NOMO-1 treated with DMSO at 0.1 percent for 48 hours (cell line): ENCODE results near the gene PHPT1.
"Not testable (repeated sequence)": the region's sequence is repeated elsewhere in the genome, so short reads cannot be mapped to it uniquely, and the experiment has no call there.

Source experiments
- DNase-seq: peaks from one replicate; lab custom pipeline; 2025; ENCODE audit not compliant: unreplicated experiment; lab: John Stamatoyannopoulos, UW

PHPT1 gene

GRCh38 chr9:136858844-136859757 is 9.9 kb downstream of the PHPT1 start:
- no peak for DNase-seq

DNA sequence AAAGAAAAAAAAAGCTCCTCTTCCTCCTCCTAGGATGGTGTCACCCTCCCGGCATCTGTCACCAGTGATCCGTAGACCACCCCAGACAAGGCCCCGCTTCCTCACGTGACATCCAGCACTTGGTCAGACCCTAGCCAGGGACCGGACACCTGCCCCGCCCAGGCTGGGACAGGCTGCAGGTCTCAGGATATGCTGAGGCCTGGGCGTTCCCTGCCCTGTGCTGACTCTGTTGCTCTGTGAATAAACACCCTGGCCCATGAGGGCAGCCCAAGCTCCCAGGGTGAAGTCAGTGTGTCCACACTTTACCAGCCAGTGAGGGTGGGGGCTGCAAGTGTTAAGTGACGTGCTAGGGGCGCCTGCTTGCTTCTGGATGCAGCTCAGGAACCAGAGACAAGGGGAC is 11.3 kb downstream of the PHPT1 start:
- DNase-seq = no peak

DNA sequence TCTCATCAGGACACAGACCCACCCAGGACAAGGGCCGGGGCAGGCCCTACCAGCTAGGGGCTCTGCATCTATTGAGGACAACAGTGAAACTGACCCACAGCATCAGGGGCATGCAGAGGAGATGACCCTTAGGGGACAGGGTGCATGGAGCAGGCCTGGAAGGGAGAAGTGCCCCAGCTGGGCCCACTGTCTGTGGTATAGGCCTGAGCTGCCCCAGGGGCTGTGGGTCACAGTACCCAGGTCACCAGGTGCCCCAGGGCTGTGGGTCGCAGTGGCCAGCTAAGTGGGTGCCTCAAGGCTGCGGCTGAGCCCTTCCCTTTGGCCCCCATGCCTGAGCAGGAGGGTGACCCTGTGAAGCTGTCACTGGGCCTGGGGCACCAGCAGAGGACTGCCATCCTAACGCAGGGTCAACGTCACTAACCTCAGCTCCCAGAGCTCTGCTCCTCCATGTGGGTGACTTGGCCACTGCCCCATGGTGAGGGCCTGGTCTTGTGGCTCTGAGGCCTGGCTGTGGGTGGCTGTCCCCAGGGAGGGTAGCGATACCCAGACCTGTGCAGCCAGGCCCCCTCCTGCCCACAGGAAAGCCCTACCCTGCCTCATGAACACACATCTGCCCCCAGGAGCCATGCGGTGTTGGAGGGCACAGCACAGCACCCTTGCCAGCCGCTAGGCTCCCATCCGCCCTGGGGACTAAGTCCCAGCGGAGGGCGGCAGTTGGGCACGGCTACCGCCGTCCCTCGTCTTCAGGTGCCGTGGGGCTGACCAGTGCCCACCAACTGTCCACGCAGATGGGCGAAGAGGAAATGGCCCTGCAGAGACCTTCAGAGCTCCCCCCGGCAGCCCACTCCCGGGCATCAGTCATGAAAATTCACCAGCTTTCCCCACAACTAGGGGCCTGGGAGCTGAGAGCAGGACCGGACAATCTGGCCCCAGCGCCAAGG is 12.0 kb downstream of the PHPT1 start:
- no peak for DNase-seq

DNA sequence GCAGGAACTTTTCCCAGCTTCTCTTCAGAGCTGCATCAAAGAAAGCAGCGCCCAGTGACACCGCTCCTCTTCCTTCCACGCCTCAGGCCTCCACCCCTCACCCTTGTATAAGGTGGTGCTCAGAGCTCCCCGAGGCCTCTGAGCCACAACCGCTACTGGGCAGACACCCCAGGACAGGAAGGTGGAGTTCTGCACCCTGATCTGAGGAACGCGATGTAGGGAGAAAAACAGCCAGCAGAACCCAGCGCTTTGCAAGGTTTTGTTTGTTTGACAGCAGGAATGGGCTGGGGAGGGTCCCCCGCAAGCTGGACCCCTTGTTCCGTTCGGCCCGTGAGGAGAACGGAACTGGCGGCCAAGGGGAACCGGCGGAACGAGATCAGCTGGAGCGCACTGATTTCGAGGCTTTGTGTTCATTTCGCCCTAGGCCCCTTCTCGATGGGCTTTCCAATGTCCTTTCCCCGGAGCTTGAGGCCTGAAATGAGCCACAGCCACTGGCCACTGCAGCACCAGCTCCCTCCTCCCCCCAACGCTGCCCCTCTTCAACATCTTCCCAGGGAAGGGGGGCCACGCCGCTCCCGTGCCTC is 12.8 kb downstream of the PHPT1 start:
- no peak for DNase-seq

DNA sequence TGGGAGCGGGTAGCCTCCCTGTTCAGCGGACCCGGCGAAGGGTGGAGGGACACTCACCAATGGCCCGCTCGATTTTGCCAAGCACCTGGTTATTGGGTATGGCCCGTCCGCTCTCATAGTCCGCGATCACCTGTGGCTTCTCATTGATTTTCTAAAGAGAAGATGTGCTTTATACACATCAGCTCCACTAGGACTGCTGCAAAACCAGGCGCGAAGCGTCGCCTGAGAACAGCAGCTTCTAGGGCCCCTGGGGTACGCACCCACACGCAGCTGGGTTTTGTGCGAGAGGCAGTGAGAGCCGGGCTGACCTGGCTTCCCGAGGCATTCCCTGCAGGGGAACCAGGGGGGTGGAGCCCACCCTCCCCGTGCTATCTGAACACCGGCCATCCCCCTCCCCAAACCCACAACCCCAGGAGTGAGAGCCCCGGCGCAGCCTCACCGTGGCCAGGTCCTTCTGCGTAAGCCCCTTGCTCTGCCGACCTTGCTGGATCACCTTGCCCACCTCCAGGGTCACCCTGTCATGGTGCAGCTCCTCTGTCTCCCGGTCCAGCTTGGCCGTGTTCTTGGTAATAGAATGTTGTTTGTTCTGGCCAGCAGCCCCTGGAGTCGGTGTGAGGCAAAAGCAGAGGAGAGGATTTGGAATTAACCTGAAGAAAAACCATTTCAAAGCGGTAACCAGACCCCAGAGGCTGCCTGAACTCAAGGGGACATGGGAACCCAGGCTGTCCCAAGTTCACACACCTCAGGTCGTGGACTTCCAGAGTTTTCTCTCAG is 13.8 kb downstream of the PHPT1 start:
- DNase-seq = no peak

DNA sequence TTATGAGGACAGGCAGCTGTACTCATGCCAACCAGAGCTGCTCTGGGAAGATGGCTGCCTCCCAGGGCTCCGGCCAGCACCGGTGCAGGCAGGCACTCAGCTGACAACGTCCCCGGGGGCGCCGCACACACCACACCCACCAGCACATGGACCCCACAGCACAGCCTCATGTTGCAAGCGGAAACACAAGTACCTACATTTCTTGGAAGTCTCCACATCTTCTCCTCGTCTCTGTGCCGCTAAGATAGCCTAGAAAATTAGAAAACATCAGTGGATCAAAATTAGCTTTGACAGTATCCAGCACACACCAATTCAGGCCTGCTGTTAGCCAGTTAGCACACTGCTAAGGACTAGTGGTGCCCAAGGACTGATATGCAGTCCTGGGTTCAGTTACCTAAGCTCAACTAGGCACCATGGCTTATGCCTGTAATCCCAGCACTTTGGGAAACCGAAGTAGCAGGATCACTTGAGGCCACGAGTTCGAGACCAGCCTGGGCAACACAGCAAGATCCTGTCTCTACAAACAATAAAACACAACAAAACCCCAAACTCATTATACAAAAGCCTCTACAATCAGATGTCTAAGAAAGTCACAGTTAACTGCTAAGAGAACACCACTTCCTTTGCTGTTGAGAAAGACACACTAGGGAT is 14.5 kb downstream of the PHPT1 start:
- no peak for DNase-seq

DNA sequence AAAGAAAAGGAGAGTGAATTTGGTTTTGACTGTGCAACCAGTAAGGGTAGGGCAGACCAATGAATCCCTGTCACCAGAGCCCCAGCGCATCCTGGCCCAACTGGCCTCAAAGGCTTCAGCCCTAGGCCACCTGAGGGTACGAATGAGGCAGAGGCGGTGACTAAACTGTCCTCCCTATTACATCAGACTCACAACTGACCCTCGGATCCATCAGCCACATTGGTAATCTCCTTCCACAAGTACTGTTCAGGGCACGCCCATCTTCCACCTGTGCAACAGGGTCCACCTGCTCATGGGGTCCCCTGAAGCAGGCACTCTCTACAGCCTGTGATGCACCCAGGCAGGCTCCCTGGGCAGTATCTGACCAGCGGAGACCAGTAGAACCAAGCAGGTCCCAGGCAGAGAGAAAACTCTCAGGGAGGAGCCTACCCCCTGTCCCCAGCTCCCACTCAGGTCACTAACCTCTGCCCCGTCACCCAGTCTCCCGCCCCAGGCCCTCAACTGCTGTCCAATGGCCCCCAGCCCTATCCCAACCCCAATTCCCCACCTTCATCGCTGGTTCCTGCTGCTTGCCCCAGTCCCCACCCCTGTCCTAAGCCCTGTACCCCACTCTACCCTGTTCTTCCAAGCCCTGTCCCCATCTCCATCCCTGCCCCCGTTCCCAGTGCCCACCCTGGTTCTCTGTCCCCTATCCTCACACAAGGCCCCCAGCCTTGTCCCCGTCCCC is 16.0 kb downstream of the PHPT1 start:
- no peak for DNase-seq

GRCh38 chr9:136865768-136866103 is 16.5 kb downstream of the PHPT1 start:
- DNase-seq = no peak

- DNase-seq = not testable (repeated sequence)
Observed at GRCh38 chr9:136866898-136867421, 17.8 kb downstream of the PHPT1 start.

- DNase-seq = no peak
Observed at GRCh38 chr9:136867480-136867879, 18.3 kb downstream of the PHPT1 start.

GRCh38 chr9:136867917-136868316 is 18.7 kb downstream of the PHPT1 start:
- DNase-seq = no peak

GRCh38 chr9:136868644-136869043 is 19.4 kb downstream of the PHPT1 start:
- DNase-seq = no peak

GRCh38 chr9:136869611-136870010 is 20.4 kb downstream of the PHPT1 start:
- DNase-seq = not testable (repeated sequence)

DNA sequence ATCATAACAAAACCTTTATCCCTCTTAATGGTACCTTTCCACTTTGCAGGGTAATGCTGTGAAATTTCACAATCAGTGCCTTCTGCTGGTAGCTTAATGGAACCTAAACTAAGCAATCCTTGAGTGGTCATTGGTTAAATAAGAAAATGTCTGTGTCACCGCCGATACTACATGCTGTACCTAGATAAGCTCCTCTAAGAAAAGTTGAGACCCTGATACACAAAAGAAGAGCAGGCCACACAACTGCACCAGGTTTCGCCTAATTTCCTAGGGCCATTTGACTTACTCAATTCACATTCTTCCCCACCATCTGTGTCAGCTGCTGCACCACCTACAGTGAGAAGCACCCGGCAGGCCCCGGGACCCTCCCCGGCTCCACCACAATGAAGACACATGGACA is 25.9 kb downstream of the PHPT1 start:
- no peak for DNase-seq

GRCh38 chr9:136876476-136876875 is 27.3 kb downstream of the PHPT1 start:
- no peak for DNase-seq

GRCh38 chr9:136880651-136881050 is 31.4 kb downstream of the PHPT1 start:
- DNase-seq = no peak

DNA sequence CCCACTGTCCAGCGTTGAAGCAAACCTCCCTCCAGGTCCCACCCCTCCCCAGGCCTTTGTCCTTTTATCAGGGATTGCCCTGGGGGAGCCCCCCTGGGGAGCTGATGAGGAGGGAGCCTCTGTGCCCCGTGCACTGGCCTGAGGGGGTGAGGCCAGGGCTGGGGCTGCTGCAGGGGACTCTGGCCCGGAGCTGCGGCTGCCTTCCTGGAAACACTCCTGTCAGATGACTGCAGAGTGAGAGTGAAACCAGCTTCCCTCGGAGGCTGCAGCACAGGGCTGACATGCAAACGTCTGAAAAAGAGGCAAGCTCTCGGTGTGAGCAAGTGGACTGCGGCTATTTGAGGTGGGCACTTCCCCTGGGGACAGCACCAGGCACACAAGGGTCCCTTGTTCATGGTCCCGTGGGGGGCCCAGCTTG is 32.5 kb downstream of the PHPT1 start:
- no peak for DNase-seq

DNA sequence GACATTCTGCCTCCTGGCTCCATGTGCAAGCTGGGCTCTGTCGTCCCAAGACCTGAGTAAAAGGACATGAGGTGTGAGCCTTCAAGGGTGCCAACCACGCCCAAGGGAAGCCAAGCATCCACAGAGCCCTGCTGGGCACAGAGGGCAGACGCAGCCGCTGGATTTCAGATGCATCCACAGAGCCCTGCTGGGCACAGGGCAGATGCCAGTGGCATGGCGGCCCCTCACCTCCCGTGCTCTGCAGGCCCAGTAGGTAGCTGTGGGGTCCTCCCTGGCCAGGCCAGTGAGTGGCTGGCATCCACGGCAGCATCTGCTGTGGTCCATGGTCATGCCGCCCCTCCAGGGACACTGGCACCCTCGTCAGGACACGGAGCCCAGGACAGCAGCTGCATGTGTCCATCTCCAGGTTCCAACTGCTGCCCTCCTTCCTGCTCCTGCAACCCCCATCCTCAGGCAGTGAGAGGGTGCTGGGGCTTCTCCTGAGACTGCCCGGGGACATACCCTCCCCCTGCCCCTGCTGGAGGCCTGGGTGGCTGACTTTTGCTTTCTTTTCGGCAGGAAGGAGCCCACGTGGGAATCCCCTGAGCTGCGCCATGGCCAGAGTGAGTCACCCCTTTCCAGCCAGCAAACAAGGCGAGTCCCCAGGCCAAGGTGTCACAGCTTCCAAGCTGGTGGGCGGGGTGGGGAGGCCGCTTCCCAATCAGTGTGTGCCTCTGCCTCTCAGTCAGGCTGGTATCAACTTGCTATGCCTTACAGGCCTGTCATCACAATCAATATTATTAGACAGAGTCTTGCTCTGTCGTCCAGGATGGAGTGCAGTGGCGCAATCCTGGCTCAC is 33.1 kb downstream of the PHPT1 start:
- peak; percentile 36 for DNase-seq

GRCh38 chr9:136882947-136883283 is 33.7 kb downstream of the PHPT1 start:
- DNase-seq = not testable (repeated sequence)
